PC-3 (cell line): ENCODE results near the gene GTPBP3. TPM values are rescaled to one million over a fixed set of nuclear protein-coding genes. Genes with fewer than 3 reads are reported as not detected.

Source experiments
- ATAC-seq: fragments of 200-7000 bp; cut with Tn5 transposase; 2 replicates; pipeline ENCODE4 v1.9.1; 2020; ENCODE audit warnings: mild to moderate bottlenecking, moderate library complexity
- BruUV-seq: library from RNA; stranded (reverse); fragments of 400-500 nt; replicated peaks from 2 replicates; lab custom pipeline; 2021; lab: Mats Ljungman, UMichigan
- CTCF ChIA-PET: fragments of 300-600 bp; sonication (Branson Sonifier 250); formaldehyde crosslinking; loops from one replicate; lab custom pipeline; 2022; ENCODE audit warnings: antibody characterized with exemption; lab: Charles Lee
- POLR2A ChIA-PET: fragments of 300-600 bp; sonication (Branson Sonifier 250); formaldehyde crosslinking; loops from one replicate; lab custom pipeline; 2022; ENCODE audit warnings: antibody characterized with exemption; ENCODE audit not compliant: unreplicated experiment; lab: Charles Lee
- DNase-seq: peaks from one replicate; pipeline ENCODE4 v3.0.0-alpha.2; 2015
- H2AFZ ChIP-seq: fragments of 300-600 bp; sonication (generic); 2 replicates; pipeline ENCODE4 v1.6.0; 2016; ENCODE audit warnings: antibody characterized with exemption, low read length
- H3F3A ChIP-seq: fragments of 300-600 bp; sonication (generic); one replicate; pipeline ENCODE4 v1.6.0; 2017; ENCODE audit warnings: antibody characterized with exemption, low read length, control low read depth, mild to moderate bottlenecking; ENCODE audit not compliant: unreplicated experiment
- H3K27ac ChIP-seq: fragments of 300-600 bp; sonication (generic); 2 replicates; pipeline ENCODE4 v1.5.1; 2016; ENCODE audit warnings: mild to moderate bottlenecking, low read length
- H3K27me3 ChIP-seq: fragments of 300-600 bp; sonication (generic); 2 replicates; pipeline ENCODE4 v1.6.1; 2016; ENCODE audit warnings: low read length, mixed read lengths
- H3K36me3 ChIP-seq: fragments of 300-600 bp; sonication (generic); 2 replicates; pipeline ENCODE4 v1.6.1; 2016; ENCODE audit warnings: low read depth, mixed run types, low read length, mixed read lengths
- H3K4me1 ChIP-seq: fragments of 300-600 bp; sonication (generic); 2 replicates; pipeline ENCODE4 v1.5.1; 2016; ENCODE audit warnings: low read length; ENCODE audit not compliant: insufficient read depth
- H3K4me2 ChIP-seq: fragments of 300-600 bp; sonication (generic); 2 replicates; pipeline ENCODE4 v1.6.0; 2016; ENCODE audit warnings: low read length
- H3K4me3 ChIP-seq: fragments of 300-600 bp; sonication (generic); 2 replicates; pipeline ENCODE4 v1.5.1; 2016; ENCODE audit warnings: mild to moderate bottlenecking, low read length, mixed read lengths
- H3K79me2 ChIP-seq: fragments of 300-600 bp; sonication (generic); 2 replicates; pipeline ENCODE4 v1.6.1; 2017; ENCODE audit warnings: low read length, mixed read lengths
- H3K9ac ChIP-seq: fragments of 300-600 bp; sonication (generic); 2 replicates; pipeline ENCODE4 v1.6.0; 2016; ENCODE audit warnings: mild to moderate bottlenecking, low read length
- H3K9me2 ChIP-seq: fragments of 300-600 bp; sonication (generic); replicated peaks from 2 replicates; pipeline ENCODE4 v1.6.1; 2016; ENCODE audit warnings: mixed run types, low read length, mixed read lengths
- H3K9me3 ChIP-seq: fragments of 300-600 bp; sonication (generic); 2 replicates; pipeline ENCODE4 v1.6.1; 2016; ENCODE audit warnings: low read length, mixed read lengths
- H4K20me1 ChIP-seq: fragments of 300-600 bp; sonication (generic); 2 replicates; pipeline ENCODE4 v1.6.1; 2016; ENCODE audit warnings: low read length, mixed read lengths
- CTCF ChIP-seq: fragments of 300-600 bp; sonication (generic); conservative IDR thresholded peaks from 2 replicates; pipeline ENCODE4 v1.5.1; 2017; ENCODE audit warnings: antibody characterized with exemption, low read depth, mild to moderate bottlenecking, low read length
- EZH2 ChIP-seq: fragments of 300-600 bp; sonication (generic); IDR thresholded peaks from one replicate; pipeline ENCODE4 v1.6.1; 2017; ENCODE audit warnings: antibody characterized with exemption, mild to moderate bottlenecking, low read length; ENCODE audit not compliant: unreplicated experiment
- EZH2phosphoT487 ChIP-seq: fragments of 300-600 bp; sonication (generic); IDR thresholded peaks from 2 replicates; pipeline ENCODE4 v1.6.1; 2018; ENCODE audit warnings: mild to moderate bottlenecking, antibody characterized with exemption, low read length, borderline replicate concordance
- intact Hi-C: fragments of 100-400 bp; cut with micrococcal nuclease; formaldehyde crosslinking; loops from 2 replicates; pipeline ENCODE4 v1.9.0; 2023
- total RNA-seq: library from RNA; depleted of rRNA; stranded (reverse); fragments of >200 nt; gene quantifications from 2 replicates; pipeline ENCODE4 v1.2.3, GENCODE V29; 2014

Gene GTPBP3
- total RNA-seq, 1 experiment from 2014 or later, result 86.0 TPM

- Histone ChIP-seq H3K79me2 (no peaks in the 10 kb centered on the region), H3K9me2 (no peaks in the 10 kb centered on the region), H3K4me3 (no peak overlapping the region), H3K27ac (no peak overlapping the region), H3K4me2 (no peak overlapping the region), H4K20me1 (no peaks in the 10 kb centered on the region), H2AFZ (peak overlapping the region; percentile 17; the same call in 1 of the 2 replicates), H3K9ac (no peak overlapping the region), H3F3A (no peaks in the 10 kb centered on the region), H3K4me1 (no peaks in the 10 kb centered on the region), H3K27me3 (no peaks in the 10 kb centered on the region), H3K9me3 (no peaks in the 10 kb centered on the region), H3K36me3 (no peaks in the 10 kb centered on the region)
- ChIA-PET POLR2A (no interaction called here), CTCF (interaction anchor here (0.6 to 1.0 kb wide), 3 partner anchors 39 to 81 kb away, joined by 3 to 9 read pairs (median 4); partner anchors contain the start of gene MRPL34)
- intact Hi-C loops, result loop anchor here (1.0 to 10.0 kb wide), 2 partner anchors 40 to 91 kb away; no protein-coding TSS in a partner anchor
- DNase-seq (peak; percentile 62), ATAC-seq (peak; percentile 49)
- TF ChIP-seq CTCF (peak; percentile 93), EZH2 (no peak), EZH2phosphoT487 (no peak)
- BruUV-seq, result no TSS peak
These were observed 48.7 kb downstream of the GTPBP3 start for GRCh38 chr19:17385878-17386611.

- Histone ChIP-seq H3K79me2 (no peaks in the 10 kb centered on the region), H3K27ac (no peak overlapping the region)
- POLR2A ChIA-PET, result no interaction called here
These were observed 51.9 kb downstream of the GTPBP3 start for GRCh38 chr19:17389288-17389687.

More at GRCh38 chr19:17389288-17389687, 51.9 kb downstream of the GTPBP3 start:
- CTCF ChIA-PET, result no interaction called here
- peaks cover 11% of the 10 kb centered on the region; the same call in 1 of the 2 replicates for H3K4me1 ChIP-seq
- no peaks in the 10 kb centered on the region for H3K36me3 ChIP-seq
- no peaks in the 10 kb centered on the region for H3K27me3 ChIP-seq
- H3K9ac ChIP-seq, result no peak overlapping the region
- ATAC-seq, result no peak
- no peak for DNase-seq
- no TSS peak for BruUV-seq
- no peak overlapping the region for H3K4me2 ChIP-seq
- no peaks in the 10 kb centered on the region for H4K20me1 ChIP-seq
- H2AFZ ChIP-seq, result no peak overlapping the region
- no peaks in the 10 kb centered on the region for H3K9me2 ChIP-seq
- H3K9me3 ChIP-seq, result no peaks in the 10 kb centered on the region
- intact Hi-C loops, result loop anchor here (10.0 kb wide), 1 partner anchor 94 kb away; no protein-coding TSS in a partner anchor
- no peaks in the 10 kb centered on the region for H3F3A ChIP-seq
- TF ChIP-seq EZH2phosphoT487 (no peak), EZH2 (no peak), CTCF (no peak)
- no peak overlapping the region for H3K4me3 ChIP-seq
